NT2/D1 (cell line): ENCODE results near the gene SCN9A.

ENCODE experiments used
- SUZ12 ChIP-seq: IDR thresholded peaks from 2 replicates; pipeline ENCODE4 v1.6.1; 2011; ENCODE audit not compliant: insufficient read length, insufficient read depth; ENCODE audit errors: extremely low read depth
- YY1 ChIP-seq: IDR thresholded peaks from 2 replicates; pipeline ENCODE4 v1.6.1; 2011; ENCODE audit not compliant: insufficient read length, insufficient read depth
- ZNF274 ChIP-seq: IDR thresholded peaks from 2 replicates; pipeline ENCODE4 v1.6.1; 2011; ENCODE audit warnings: mild to moderate bottlenecking, low read depth, low read length

DNA sequence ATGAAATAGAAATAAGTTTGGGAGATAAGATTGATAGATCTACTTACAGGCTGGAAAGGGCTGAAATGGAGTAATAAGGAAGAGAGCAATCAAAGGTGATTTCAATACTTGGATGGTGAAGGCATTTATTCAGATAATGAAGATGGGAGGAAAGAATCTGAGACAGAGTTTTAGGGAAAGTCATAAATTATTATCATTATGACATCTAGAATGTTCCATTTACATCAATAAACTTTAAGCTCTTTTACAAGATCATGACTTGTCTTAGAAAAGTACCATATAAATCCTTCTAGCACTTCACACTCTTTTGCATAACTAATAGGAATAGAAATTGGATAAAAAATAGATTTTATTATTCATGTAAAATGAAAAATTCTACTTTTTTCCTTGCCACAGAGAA is 2.2 kb downstream of the SCN9A start:
- TF ChIP-seq ZNF274 (no peak), YY1 (no peak), SUZ12 (no peak)
